ENCODE measurements around the gene CDX1.

The CDX1 gene

GRCh38 chr5:150177721-150178120 lies 11.1 kb downstream of the CDX1 start:
- no peak overlapping the region for H3K4me3 ChIP-seq (ENCODE audit: low read length)
- DNase-seq (ENCODE audit: low read depth), result no peak
- TF ChIP-seq CTCF (conservative IDR thresholded peaks at IDR 0.05; ENCODE audit: low read depth, low read length), result no peak

- no peak overlapping the region for H3K4me3 ChIP-seq (ENCODE audit: low read length)
- no peak for DNase-seq (ENCODE audit: low read depth)
- TF ChIP-seq CTCF (conservative IDR thresholded peaks at IDR 0.05; ENCODE audit: low read depth, low read length), result no peak
Observed at GRCh38 chr5:150178262-150178661, 11.7 kb downstream of the CDX1 start.

- TF ChIP-seq CTCF (conservative IDR thresholded peaks at IDR 0.05; ENCODE audit: low read depth, low read length), result no peak
- no peak overlapping the region for H3K4me3 ChIP-seq (ENCODE audit: low read length)
- DNase-seq (ENCODE audit: low read depth), result no peak
Observed at GRCh38 chr5:150179019-150179620, 12.5 kb downstream of the CDX1 start.

- no peak overlapping the region for H3K4me3 ChIP-seq (ENCODE audit: low read length)
- DNase-seq (ENCODE audit: low read depth), result no peak
- TF ChIP-seq CTCF (conservative IDR thresholded peaks at IDR 0.05; ENCODE audit: low read depth, low read length), result no peak
Observed at GRCh38 chr5:150180241-150181026, 13.9 kb downstream of the CDX1 start.

- TF ChIP-seq CTCF (conservative IDR thresholded peaks at IDR 0.05; ENCODE audit: low read depth, low read length), result no peak
- H3K4me3 ChIP-seq (ENCODE audit: low read length), result no peak overlapping the region
- no peak for DNase-seq (ENCODE audit: low read depth)
Observed at GRCh38 chr5:150181027-150181426, 14.4 kb downstream of the CDX1 start.

GRCh38 chr5:150181766-150182545 lies 15.4 kb downstream of the CDX1 start:
- no peak for TF ChIP-seq CTCF (conservative IDR thresholded peaks at IDR 0.05; ENCODE audit: low read depth, low read length)
- DNase-seq (ENCODE audit: low read depth), result no peak
- no peak overlapping the region for H3K4me3 ChIP-seq (ENCODE audit: low read length)
